Neural cell (in vitro differentiated cells): ENCODE data around the gene NRF1.
"Not testable (repeated sequence)": the region's sequence is repeated elsewhere in the genome, so short reads cannot be mapped to it uniquely, and the experiment has no call there.

Experiments
- CTCF ChIP-seq: fragments of 450-650 bp; IDR thresholded peaks from 2 replicates; pipeline ENCODE4 v1.5.1; 2014; ENCODE audit warnings: antibody characterized with exemption, mild to moderate bottlenecking, moderate library complexity; ENCODE audit not compliant: poor library complexity, severe bottlenecking
- EP300 ChIP-seq: fragments of 450-650 bp; conservative IDR thresholded peaks from 2 replicates; pipeline ENCODE4 v1.6.1; 2014; ENCODE audit warnings: antibody characterized with exemption, mild to moderate bottlenecking, moderate library complexity; ENCODE audit not compliant: poor library complexity, severe bottlenecking
- EZH2 ChIP-seq: fragments of 200-600, 300-800 bp; shearing (Covaris generic), sonication (generic); IDR thresholded peaks from 2 replicates; pipeline ENCODE4 v1.6.1; 2014; ENCODE audit warnings: antibody characterized with exemption, low read length, borderline replicate concordance, mild to moderate bottlenecking; ENCODE audit not compliant: insufficient read depth, poor library complexity, severe bottlenecking
- MXI1 ChIP-seq: fragments of 450-650 bp; conservative IDR thresholded peaks from 2 replicates; pipeline ENCODE4 v1.6.1; 2014; ENCODE audit warnings: antibody characterized with exemption, mild to moderate bottlenecking; ENCODE audit not compliant: poor library complexity, severe bottlenecking
- POLR2AphosphoS5 ChIP-seq: IDR thresholded peaks from 2 replicates; pipeline ENCODE4 v1.6.1; 2012
- REST ChIP-seq: IDR thresholded peaks from 2 replicates; pipeline ENCODE4 v1.6.1; 2012; ENCODE audit warnings: borderline replicate concordance
- TAF1 ChIP-seq: IDR thresholded peaks from 2 replicates; pipeline ENCODE4 v1.6.1; 2012; ENCODE audit warnings: low read depth

- TF ChIP-seq POLR2AphosphoS5, CTCF, EZH2, TAF1, MXI1, EP300, REST: not testable (repeated sequence)
Observed at GRCh38 chr7:129794461-129794860, 182.9 kb downstream of the NRF1 start.
